DMS 273 (cell line): ENCODE results near the gene SPTAN1.

Experiments
- DNase-seq: peaks from one replicate; lab custom pipeline; 2025; ENCODE audit not compliant: unreplicated experiment; lab: John Stamatoyannopoulos, UW

SPTAN1 gene

DNA sequence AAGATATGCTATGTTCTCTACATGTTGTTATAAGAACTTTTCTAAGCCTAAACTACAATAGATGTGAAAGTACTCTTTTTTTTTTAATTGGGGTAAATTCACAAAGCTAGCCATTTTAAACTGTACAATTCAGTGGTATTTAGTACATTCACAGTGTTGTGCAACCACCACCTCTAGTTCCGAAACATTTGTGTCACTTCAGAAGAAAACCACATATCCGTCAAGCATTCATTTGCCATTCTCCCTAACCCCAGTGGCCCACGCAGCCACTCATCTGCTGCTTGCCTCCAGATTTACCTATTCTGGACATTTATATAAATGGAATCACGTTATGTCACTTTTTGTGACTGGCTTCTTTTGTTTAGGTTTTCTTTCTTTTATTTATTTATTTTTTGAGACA is 43.1 kb downstream of the SPTAN1 start:
- DNase-seq = no peak

GRCh38 chr9:128600099-128600498 is 47.7 kb downstream of the SPTAN1 start:
- no peak for DNase-seq

DNA sequence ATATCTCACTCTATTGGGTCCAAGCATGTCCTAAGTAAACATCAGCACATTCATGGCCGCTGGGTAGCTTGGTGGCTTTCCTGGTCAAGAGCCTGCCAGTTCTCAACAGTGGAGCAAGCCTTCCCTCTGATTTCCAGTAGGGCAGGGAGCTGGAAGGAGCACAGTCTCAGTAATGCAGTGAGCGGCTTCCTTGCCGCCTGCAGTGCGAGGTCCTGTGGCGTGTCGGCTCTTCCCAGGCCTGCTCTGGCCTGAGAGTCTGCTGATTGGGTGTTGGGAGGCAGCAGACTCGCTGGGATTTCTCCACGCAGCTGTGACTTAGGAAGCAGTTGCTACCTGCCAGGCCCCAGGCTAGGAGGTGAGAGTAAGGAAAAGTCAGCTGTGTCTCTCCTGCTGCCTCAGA is 51.3 kb downstream of the SPTAN1 start:
- no peak for DNase-seq

- DNase-seq = peak; percentile 95
These were observed 55.4 kb downstream of the SPTAN1 start for GRCh38 chr9:128607642-128608350.

GRCh38 chr9:128610897-128611296 is 58.5 kb downstream of the SPTAN1 start:
- no peak for DNase-seq

- DNase-seq = no peak
These were observed 59.4 kb downstream of the SPTAN1 start for GRCh38 chr9:128611600-128612394.

DNA sequence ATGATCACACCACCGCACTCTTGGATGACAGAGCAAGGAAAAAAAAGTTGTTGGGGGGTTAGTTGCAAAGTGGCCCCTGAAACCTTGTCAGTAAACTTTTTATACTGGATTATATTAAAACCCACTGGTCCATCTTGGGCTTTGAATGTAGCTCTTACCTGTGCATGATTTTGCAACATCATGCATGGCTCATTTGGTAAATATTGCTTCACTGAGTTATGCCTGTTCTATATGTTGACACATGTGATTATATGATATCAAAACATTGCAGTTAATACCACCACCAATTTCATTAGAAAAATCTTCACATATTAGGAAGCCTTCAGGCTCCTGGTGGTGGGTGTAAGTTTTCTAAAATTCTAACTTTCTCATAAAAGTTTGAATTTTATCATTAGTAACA is 62.3 kb downstream of the SPTAN1 start:
- DNase-seq = no peak

DNA sequence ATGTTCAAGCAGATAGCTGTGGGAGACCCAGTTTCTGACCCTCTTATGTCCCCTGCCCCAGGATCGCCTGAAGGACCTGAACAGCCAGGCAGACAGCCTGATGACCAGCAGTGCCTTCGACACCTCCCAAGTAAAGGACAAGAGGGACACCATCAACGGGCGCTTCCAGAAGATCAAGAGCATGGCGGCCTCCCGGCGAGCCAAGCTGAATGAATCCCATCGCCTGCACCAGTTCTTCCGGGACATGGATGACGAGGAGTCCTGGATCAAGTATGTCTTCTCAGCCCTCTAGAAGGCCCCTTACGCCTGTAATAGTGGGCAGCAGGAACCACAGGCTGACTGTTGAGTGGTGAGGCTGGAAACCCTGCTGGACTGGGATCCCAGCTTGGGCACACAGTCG is 63.2 kb downstream of the SPTAN1 start:
- DNase-seq = no peak

GRCh38 chr9:128617943-128618342 is 65.6 kb downstream of the SPTAN1 start:
- no peak for DNase-seq

DNA sequence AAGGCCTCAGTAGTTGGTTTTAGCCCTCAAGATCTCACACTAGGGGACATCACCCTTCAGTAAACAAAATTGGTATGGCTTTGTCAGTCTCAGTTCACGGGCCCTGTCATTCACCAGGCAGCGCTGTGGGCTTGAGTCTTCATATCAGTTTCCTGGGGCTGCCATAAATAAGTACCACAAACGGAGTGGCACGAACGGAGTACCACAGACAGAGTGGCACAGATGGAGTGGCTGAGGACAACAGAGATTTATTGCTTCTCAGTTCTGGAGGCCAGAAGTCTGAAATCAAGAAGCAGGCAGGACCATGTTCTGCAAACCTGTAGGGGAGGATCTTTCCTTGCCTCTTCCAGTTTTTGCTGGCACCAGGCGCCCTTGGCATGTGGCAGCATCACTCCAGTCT is 66.7 kb downstream of the SPTAN1 start:
- DNase-seq = no peak

DNA sequence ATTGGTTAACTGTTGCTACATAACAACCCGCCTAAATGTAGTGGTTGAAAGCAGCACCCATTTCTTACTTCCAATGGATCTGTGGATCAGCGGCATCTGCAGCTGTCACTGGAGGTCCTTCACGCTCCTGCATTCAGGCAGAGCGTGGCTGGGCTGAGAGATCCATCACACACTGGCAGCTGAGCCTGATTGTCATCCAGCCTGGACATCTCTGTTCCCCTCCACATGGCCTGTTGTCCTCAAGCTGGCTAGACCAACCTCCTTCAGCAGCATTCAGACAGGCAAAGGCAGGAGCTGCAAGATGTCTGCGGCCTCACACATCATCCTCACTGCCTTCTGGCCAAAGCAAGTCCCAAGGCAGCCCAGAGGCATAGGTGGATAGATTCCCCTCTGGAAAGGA is 67.4 kb downstream of the SPTAN1 start:
- no peak for DNase-seq

- DNase-seq = no peak
These were observed 69.5 kb downstream of the SPTAN1 start for GRCh38 chr9:128621730-128622455.

- no peak for DNase-seq
These were observed 72.2 kb downstream of the SPTAN1 start for GRCh38 chr9:128624566-128624965.

- no peak for DNase-seq
These were observed 73.2 kb downstream of the SPTAN1 start for GRCh38 chr9:128625391-128626146.

- no peak for DNase-seq
These were observed 73.8 kb downstream of the SPTAN1 start for GRCh38 chr9:128626181-128626580.

DNA sequence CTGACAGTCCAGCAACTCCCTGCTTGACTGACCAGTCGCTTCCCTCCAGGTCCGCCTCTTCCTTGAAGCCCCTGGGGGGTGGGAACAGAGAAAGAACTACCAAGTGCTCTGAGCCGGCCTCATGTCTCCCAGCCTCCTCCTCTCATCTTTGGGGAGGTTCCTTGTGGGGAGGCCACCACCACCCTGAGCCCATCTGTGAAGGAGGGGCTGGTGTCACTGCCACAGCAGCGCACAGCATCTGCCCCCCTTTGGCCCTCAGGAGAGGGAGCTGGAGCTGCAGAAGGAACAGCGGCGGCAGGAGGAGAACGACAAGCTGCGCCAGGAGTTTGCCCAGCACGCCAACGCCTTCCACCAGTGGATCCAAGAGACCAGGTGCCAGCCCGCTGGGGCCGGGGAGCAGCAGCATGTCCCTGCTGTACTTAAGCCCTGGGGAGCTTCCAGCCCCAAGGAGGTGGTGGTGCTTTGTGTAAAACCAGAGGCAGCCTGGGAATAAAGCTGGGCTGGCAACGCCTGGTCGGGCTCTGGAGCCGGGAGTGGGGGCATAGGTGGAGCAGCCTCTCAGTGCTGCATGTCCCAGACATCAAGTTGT is 74.8 kb downstream of the SPTAN1 start:
- DNase-seq = no peak

- DNase-seq = no peak
These were observed 75.5 kb downstream of the SPTAN1 start for GRCh38 chr9:128627906-128628305.

GRCh38 chr9:128628471-128629048 is 76.2 kb downstream of the SPTAN1 start:
- DNase-seq = no peak

DNA sequence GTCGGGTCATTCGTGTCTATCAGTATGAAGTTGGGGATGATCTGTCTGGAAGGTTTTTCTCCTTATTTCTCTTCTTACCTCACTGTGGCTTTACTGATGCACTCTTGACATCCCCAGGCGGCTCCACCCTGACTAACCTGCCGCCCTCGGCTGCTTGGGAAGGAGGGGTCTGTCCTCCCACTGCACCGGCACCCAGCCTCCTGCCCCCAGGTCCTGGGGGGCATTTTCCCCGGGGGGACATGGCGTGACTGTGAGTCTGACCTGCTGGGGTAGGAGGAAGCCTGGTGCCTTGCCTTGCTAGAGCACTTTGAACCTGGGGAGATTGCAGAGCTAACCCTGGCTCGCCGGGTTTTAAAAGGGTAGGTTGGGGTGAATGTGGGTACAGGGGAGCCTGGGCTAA is 76.7 kb downstream of the SPTAN1 start:
- no peak for DNase-seq

- no peak for DNase-seq
These were observed 77.6 kb downstream of the SPTAN1 start for GRCh38 chr9:128629852-128630545.
